Fibroblast of lung (primary cell): ENCODE measurements around the gene TSSK3. TPM values are rescaled to one million over a fixed set of nuclear protein-coding genes. Genes with fewer than 3 reads are reported as not detected.

ENCODE experiments used
- DNase-seq, 2 donors: peaks; one replicate each; pipeline versions ENCODE4 v3.0.0 to v3.0.0-alpha.2; 2010; ENCODE audit warnings: low read depth in 2 of 2
- H2AFZ ChIP-seq: 2 replicates; pipeline ENCODE4 v1.5.1; 2012; ENCODE audit warnings: low read length, control low read depth, inconsistent platforms
- H3K27ac ChIP-seq: 2 replicates; pipeline ENCODE4 v1.5.1; 2011; ENCODE audit warnings: low read length, control low read depth; ENCODE audit not compliant: insufficient read depth
- H3K27me3 ChIP-seq: 2 replicates; pipeline ENCODE4 v1.5.1; 2011; ENCODE audit warnings: mild to moderate bottlenecking, low read length; ENCODE audit not compliant: control insufficient read depth, insufficient read depth
- H3K36me3 ChIP-seq: 2 replicates; pipeline ENCODE4 v1.5.1; 2011; ENCODE audit warnings: low read length; ENCODE audit not compliant: control insufficient read depth, insufficient read depth
- H3K4me1 ChIP-seq: 2 replicates; pipeline ENCODE4 v1.5.1; 2011; ENCODE audit warnings: low read length; ENCODE audit not compliant: control insufficient read depth, insufficient read depth; ENCODE audit errors: extremely low read depth
- H3K4me2 ChIP-seq: 2 replicates; pipeline ENCODE4 v1.5.1; 2011; ENCODE audit warnings: low read length, control low read depth; ENCODE audit not compliant: insufficient read depth; ENCODE audit errors: extremely low read depth
- H3K4me3 ChIP-seq, 4 experiments: fragments of 200-600 bp in 1 of 4; sonication (generic) in 1 of 4; replicated peaks in 1 of 4; 2 replicates each; pipeline ENCODE4 v1.5.1; 2011 to 2016; ENCODE audit warnings: low read length in 4 of 4, low read depth in 3 of 4, mild to moderate bottlenecking in 3 of 4, control low read depth in 2 of 4, inconsistent platforms in 1 of 4, mixed read lengths in 1 of 4; ENCODE audit not compliant: insufficient read depth in 1 of 4; ENCODE audit errors: control extremely low read depth in 1 of 4
- H3K79me2 ChIP-seq: 2 replicates; pipeline ENCODE4 v1.5.1; 2012; ENCODE audit warnings: mild to moderate bottlenecking, low read length, inconsistent platforms; ENCODE audit not compliant: control insufficient read depth, insufficient read depth
- H3K9ac ChIP-seq: 2 replicates; pipeline ENCODE4 v1.5.1; 2011; ENCODE audit warnings: mild to moderate bottlenecking, low read length, control low read depth; ENCODE audit not compliant: insufficient read depth
- H3K9me3 ChIP-seq: 2 replicates; pipeline ENCODE4 v1.5.1; 2012; ENCODE audit warnings: low read depth, low read length; ENCODE audit not compliant: control insufficient read depth, insufficient read depth
- H4K20me1 ChIP-seq: 2 replicates; pipeline ENCODE4 v1.5.1; 2011; ENCODE audit warnings: low read length; ENCODE audit not compliant: control insufficient read depth, insufficient read depth; ENCODE audit errors: extremely low read depth
- EZH2 ChIP-seq: IDR thresholded peaks from 2 replicates; pipeline ENCODE4 v1.5.1; 2012; ENCODE audit warnings: low read length, control low read depth, mild to moderate bottlenecking; ENCODE audit errors: missing control alignments
- polyA minus RNA-seq: library from RNA; depleted of rRNA, polyadenylated mRNA; stranded (reverse); fragments of >200 nt; gene quantifications from 2 replicates; pipeline ENCODE4 v1.2.3, GENCODE V29; 2011; ENCODE audit warnings: low replicate concordance
- polyA plus RNA-seq, 2 donors: library from polyadenylated mRNA; depleted of rRNA in 1 of 2; stranded (reverse) in 1 of 2; unstranded in 1 of 2; fragments of >200 nt; gene quantifications; 2 replicates each; pipeline ENCODE4 v1.2.1, GENCODE V29; 2011 to 2012; ENCODE audit warnings: missing spikeins in 1 of 2
- total RNA-seq: library from RNA; depleted of rRNA; stranded (reverse); fragments of >200 nt; gene quantifications from 2 replicates; pipeline ENCODE4 v1.2.1, GENCODE V29; 2014
- TF ChIP-seq, protein P1 (sequence below), 2 donors: IDR thresholded peaks in 1 of 2; conservative IDR thresholded peaks in 1 of 2; 1 replicate in 1 of 2; 2 replicates in 1 of 2; pipeline ENCODE4 v1.5.1; 2011 to 2012; ENCODE audit warnings: low read length in 2 of 2, control low read depth in 1 of 2, inconsistent platforms in 1 of 2, low read depth in 1 of 2, mild to moderate bottlenecking in 1 of 2

The TSSK3 gene, protein sequence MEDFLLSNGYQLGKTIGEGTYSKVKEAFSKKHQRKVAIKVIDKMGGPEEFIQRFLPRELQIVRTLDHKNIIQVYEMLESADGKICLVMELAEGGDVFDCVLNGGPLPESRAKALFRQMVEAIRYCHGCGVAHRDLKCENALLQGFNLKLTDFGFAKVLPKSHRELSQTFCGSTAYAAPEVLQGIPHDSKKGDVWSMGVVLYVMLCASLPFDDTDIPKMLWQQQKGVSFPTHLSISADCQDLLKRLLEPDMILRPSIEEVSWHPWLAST
- total RNA-seq (0.50 and 0.51 TPM in 2 replicates), polyA plus RNA-seq (0.35 and 0.58 TPM in 2 replicates), polyA minus RNA-seq (not detected in 2 replicates)
- polyA plus RNA-seq (2012) = 0.74 and 0.75 TPM in 2 replicates

DNA sequence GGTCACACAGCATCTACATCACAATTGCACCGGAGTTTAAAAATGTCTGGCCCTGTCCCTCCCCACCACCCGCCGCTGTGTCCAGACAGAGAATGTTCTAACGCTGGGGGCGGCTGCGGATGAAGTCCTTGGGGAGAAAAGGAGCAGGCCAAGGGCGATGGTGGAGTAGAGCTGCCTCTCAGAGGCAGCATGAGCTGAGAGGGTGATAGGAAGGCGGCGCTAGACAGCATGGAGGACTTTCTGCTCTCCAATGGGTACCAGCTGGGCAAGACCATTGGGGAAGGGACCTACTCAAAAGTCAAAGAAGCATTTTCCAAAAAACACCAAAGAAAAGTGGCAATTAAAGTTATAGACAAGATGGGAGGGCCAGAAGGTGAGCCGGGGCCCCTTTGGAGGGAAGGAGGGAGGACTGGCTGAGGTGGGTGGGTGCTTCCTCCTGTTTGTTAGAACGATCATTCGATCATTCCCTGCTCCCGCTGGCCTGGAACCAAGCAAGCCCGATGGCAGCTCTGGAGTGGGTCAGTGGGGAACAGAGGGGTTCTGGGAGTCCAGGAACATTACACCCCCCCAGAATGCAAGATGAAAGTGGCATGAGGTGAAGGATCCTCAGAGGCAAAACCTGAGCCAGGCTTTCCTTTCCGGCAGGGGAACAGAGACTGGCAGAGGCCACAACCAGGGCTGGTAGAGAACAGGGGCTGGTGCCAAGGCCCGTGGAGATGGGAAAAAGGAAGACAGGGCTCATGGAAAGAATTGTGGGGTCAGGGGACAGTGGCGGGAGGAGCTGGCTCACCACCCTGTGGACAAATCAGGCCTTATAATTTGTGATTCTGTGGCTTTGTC is at the start of gene TSSK3, which contains the start of gene FAM229A:
Gene TSSK3, plus strand, starts transcription at position 66 of the 840 bp plus-strand sequence. Its CDS starts 163 bp downstream, at position 229.
Gene FAM229A, minus strand, starts transcription at position 12 of the 840 bp plus-strand sequence. CDS start 394 bp downstream, outside the sequence.
- no peak for DNase-seq
- Histone ChIP-seq H3K9ac (peak within 1 kb of the TSS; percentile 28), H3K79me2 (no peaks in the 10 kb centered on the region), H3K27ac (no peak within 1 kb of the TSS), H3K4me2 (peak within 1 kb of the TSS; percentile 70), H3K4me3 (peak within 1 kb of the TSS in 2 of 4 experiments; percentile 25 to 48), H3K27me3 (no peaks in the 10 kb centered on the region), H4K20me1 (no peaks in the 10 kb centered on the region), H3K36me3 (peaks cover 12% of the 10 kb centered on the region), H3K9me3 (no peaks in the 10 kb centered on the region), H2AFZ (no peak within 1 kb of the TSS), H3K4me1 (peaks cover 2% of the 10 kb centered on the region)
- TF ChIP-seq, protein P1, sequence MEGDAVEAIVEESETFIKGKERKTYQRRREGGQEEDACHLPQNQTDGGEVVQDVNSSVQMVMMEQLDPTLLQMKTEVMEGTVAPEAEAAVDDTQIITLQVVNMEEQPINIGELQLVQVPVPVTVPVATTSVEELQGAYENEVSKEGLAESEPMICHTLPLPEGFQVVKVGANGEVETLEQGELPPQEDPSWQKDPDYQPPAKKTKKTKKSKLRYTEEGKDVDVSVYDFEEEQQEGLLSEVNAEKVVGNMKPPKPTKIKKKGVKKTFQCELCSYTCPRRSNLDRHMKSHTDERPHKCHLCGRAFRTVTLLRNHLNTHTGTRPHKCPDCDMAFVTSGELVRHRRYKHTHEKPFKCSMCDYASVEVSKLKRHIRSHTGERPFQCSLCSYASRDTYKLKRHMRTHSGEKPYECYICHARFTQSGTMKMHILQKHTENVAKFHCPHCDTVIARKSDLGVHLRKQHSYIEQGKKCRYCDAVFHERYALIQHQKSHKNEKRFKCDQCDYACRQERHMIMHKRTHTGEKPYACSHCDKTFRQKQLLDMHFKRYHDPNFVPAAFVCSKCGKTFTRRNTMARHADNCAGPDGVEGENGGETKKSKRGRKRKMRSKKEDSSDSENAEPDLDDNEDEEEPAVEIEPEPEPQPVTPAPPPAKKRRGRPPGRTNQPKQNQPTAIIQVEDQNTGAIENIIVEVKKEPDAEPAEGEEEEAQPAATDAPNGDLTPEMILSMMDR (conservative IDR thresholded peaks at IDR 0.05 in 1 of 2, IDR thresholded peaks at IDR 0.05 in 1 of 2; ENCODE audit: low read depth in 1 of 2, low read length in 2 of 2) = no peak
- TF ChIP-seq EZH2 = no peak

GRCh38 chr1:32316903-32317277 is 45.4 kb upstream of the TSSK3 start:
- no peak for DNase-seq
- Histone ChIP-seq H3K4me1 (peaks cover 3% of the 10 kb centered on the region), H2AFZ (no peak overlapping the region), H3K79me2 (no peaks in the 10 kb centered on the region), H3K9ac (no peak overlapping the region), H3K27ac (no peak overlapping the region), H3K4me3 (no peak overlapping the region), H4K20me1 (no peaks in the 10 kb centered on the region), H3K9me3 (no peaks in the 10 kb centered on the region), H3K27me3 (no peaks in the 10 kb centered on the region), H3K4me2 (no peak overlapping the region), H3K36me3 (no peaks in the 10 kb centered on the region)
- TF ChIP-seq, protein P1 (conservative IDR thresholded peaks at IDR 0.05 in 1 of 2, IDR thresholded peaks at IDR 0.05 in 1 of 2; ENCODE audit: low read depth in 1 of 2, low read length in 2 of 2) = no peak
- no peak for TF ChIP-seq EZH2

DNA sequence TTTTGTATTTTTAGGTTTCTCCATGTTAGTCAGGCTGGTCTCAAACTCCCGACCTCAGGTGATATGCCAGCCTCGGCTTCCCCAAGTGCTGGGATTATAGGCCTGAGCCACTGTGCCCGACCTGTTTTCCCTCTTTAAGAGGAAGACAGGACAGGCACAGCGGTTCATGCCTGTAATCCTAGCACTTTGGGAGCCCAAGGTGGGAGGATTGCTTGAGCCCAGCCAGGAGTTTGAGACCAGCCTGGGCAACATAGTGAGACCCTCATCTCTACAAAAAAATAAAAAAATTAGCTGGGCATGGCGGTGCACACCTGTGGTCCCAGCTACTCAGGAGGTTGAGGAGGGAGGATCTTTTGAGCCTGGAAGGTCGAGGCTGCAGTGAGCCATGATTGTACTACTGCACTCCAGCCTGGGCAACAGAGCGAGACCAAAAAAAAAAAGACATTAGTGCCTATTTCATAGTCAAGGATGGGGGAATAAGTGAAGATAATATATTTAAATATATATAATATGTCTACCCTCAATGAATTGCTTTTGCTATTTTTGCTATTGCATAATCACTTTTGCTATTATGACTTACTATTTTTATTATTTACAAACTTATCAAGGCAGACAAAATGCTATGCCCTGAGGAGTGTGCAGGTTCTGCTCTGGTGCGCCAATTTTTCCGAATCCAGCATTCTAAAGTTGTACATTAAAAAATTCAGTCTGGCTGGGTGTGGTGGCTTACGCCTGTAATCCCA is 44.0 kb upstream of the TSSK3 start:
- H3K4me1 ChIP-seq = peaks cover 4% of the 10 kb centered on the region
- H3K27ac ChIP-seq = no peak overlapping the region
- H3K27me3 ChIP-seq = no peaks in the 10 kb centered on the region
- no peak overlapping the region for H3K4me3 ChIP-seq
- H3K9me3 ChIP-seq = no peaks in the 10 kb centered on the region
- H3K79me2 ChIP-seq = no peaks in the 10 kb centered on the region
- no peak for TF ChIP-seq EZH2
- TF ChIP-seq, protein P1 (conservative IDR thresholded peaks at IDR 0.05 in 1 of 2, IDR thresholded peaks at IDR 0.05 in 1 of 2; ENCODE audit: low read depth in 1 of 2, low read length in 2 of 2) = no peak
- no peaks in the 10 kb centered on the region for H3K36me3 ChIP-seq
- no peak for DNase-seq
- no peak overlapping the region for H3K9ac ChIP-seq
- no peak overlapping the region for H2AFZ ChIP-seq
- H3K4me2 ChIP-seq = no peak overlapping the region
- no peaks in the 10 kb centered on the region for H4K20me1 ChIP-seq
